Measurements from ENCODE around the gene TSPO2.

The TSPO2 gene

DNA sequence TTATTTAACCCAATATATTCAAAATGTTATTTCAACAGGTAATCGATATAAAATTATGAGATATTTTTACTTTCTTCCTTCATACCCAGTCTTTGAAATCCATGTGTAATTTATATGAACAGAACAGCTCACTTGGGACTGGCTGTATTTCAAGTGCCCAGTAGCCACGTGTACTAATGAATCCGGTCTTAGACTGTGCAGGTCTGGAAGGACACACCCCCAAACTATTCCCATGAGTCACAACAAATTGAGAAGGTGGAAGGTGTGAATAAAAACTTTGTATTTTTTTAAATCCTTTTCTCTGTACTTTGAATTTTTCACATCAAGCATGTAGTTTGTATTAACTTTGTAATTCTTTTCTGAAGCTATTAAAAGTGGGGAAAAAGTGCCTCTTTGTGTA, 6.1 kb upstream of the TSPO2 start:
- Histone ChIP-seq H4K20me1 (ENCODE audit: insufficient read depth, low read length) (no peaks in the 10 kb centered on the region), H3K9ac (ENCODE audit: low read depth, low read length) (no peak overlapping the region), H3K36me3 (ENCODE audit: insufficient read depth, low read length) (no peaks in the 10 kb centered on the region), H3K79me2 (ENCODE audit: insufficient read depth, low read length) (no peaks in the 10 kb centered on the region), H3K4me3 (ENCODE audit: low read depth in 1 of 2, low read length in 2 of 2) (no peak overlapping the region), H2AFZ (ENCODE audit: low read depth, low read length) (no peak overlapping the region), H3K4me1 (ENCODE audit: insufficient read depth, low read length) (no peaks in the 10 kb centered on the region), H3K9me3 (ENCODE audit: insufficient read depth, low read length, severe bottlenecking) (no peaks in the 10 kb centered on the region), H3K4me2 (ENCODE audit: insufficient read depth, low read length) (no peak overlapping the region), H3K27me3 (ENCODE audit: insufficient read depth, low read length, poor library complexity) (no peaks in the 10 kb centered on the region), H3K27ac (ENCODE audit: low read length) (no peak overlapping the region)
- DNase-seq = no peak
- TF ChIP-seq EZH2 (IDR thresholded peaks at IDR 0.05; ENCODE audit: borderline replicate concordance, low read depth, low read length, severe bottlenecking) (no peak), CTCF (IDR thresholded peaks at IDR 0.05; ENCODE audit: borderline replicate concordance, extremely low read depth, low read length, poor library complexity, severe bottlenecking) (no peak)
- ATAC-seq (ENCODE audit: insufficient read depth, low read depth) = no peak

DNA sequence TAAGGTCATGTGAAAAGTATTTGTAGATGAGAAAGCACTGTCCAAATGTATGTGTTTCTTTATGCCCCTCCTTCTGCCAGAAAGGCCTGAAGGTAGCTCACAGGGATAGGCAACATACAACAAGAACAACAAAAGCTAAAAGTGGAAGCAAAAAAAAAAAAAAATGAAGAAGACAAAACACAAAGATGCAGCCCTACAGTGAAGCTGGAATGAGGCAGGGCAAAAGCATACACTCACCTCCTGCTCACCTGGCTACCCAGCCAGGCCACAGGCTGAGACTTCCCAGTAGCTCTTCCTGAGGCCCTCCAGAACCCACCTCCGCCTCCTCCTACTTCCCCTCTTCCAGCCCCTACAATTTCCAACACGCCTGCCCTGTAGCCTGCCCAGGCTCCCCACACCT, 5.7 kb upstream of the TSPO2 start:
- Histone ChIP-seq H3K79me2 (ENCODE audit: insufficient read depth, low read length) (no peaks in the 10 kb centered on the region), H3K4me1 (ENCODE audit: insufficient read depth, low read length) (no peaks in the 10 kb centered on the region), H3K9ac (ENCODE audit: low read depth, low read length) (no peak overlapping the region), H3K27me3 (ENCODE audit: insufficient read depth, low read length, poor library complexity) (no peaks in the 10 kb centered on the region), H4K20me1 (ENCODE audit: insufficient read depth, low read length) (no peaks in the 10 kb centered on the region), H3K27ac (ENCODE audit: low read length) (no peak overlapping the region), H3K4me2 (ENCODE audit: insufficient read depth, low read length) (no peak overlapping the region), H3K9me3 (ENCODE audit: insufficient read depth, low read length, severe bottlenecking) (no peaks in the 10 kb centered on the region), H2AFZ (ENCODE audit: low read depth, low read length) (no peak overlapping the region), H3K36me3 (ENCODE audit: insufficient read depth, low read length) (no peaks in the 10 kb centered on the region), H3K4me3 (ENCODE audit: low read depth in 1 of 2, low read length in 2 of 2) (no peak overlapping the region)
- ATAC-seq (ENCODE audit: insufficient read depth, low read depth) (no peak), DNase-seq (no peak)
- TF ChIP-seq EZH2 (IDR thresholded peaks at IDR 0.05; ENCODE audit: borderline replicate concordance, low read depth, low read length, severe bottlenecking) = no peak
- no peak for TF ChIP-seq CTCF (IDR thresholded peaks at IDR 0.05; ENCODE audit: borderline replicate concordance, extremely low read depth, low read length, poor library complexity, severe bottlenecking)

DNA sequence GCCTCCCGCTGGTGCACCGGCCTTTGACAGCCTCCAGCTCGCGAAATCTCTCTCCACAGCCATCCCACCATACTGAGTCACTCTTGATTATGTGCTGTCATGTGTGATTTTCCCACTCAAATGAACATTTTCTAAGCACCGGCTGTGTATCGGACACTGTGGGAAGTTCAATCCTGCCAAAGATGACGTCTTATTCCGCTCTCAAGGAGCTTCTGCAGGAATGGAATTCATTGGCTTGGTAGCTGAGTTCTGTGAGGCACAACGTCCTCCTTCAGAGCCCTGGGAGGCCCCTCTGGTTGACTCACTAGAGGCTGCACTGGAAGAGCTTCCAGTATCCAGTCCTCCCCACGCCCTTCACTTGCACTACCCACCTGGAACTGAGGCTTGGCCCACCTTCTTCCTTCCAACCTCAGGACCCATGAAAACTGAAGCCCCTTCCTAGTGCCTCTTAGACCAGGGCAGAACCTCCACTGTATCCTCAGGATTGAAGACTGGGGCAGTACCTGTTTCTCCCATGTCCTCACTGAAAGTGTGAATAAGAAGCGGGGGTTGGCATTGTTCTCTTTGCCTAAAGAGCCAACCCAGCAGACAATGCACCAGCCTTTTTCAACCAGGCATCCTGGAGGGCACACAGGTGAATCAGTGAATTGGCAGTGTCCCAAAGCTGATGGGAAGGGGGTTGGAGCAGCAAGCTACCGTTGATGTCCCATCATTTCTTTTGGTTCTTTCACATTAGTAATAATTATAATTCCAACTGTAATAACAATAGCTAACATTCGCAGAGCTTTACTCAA, 5.0 kb upstream of the TSPO2 start:
- H3K4me1 ChIP-seq (ENCODE audit: insufficient read depth, low read length) = no peaks in the 10 kb centered on the region
- no peak overlapping the region for H3K4me2 ChIP-seq (ENCODE audit: insufficient read depth, low read length)
- H4K20me1 ChIP-seq (ENCODE audit: insufficient read depth, low read length) = no peaks in the 10 kb centered on the region
- no peak for DNase-seq
- H3K36me3 ChIP-seq (ENCODE audit: insufficient read depth, low read length) = no peaks in the 10 kb centered on the region
- no peak overlapping the region for H2AFZ ChIP-seq (ENCODE audit: low read depth, low read length)
- no peaks in the 10 kb centered on the region for H3K79me2 ChIP-seq (ENCODE audit: insufficient read depth, low read length)
- ATAC-seq (ENCODE audit: insufficient read depth, low read depth) = no peak
- H3K9ac ChIP-seq (ENCODE audit: low read depth, low read length) = no peak overlapping the region
- H3K27me3 ChIP-seq (ENCODE audit: insufficient read depth, low read length, poor library complexity) = no peaks in the 10 kb centered on the region
- H3K4me3 ChIP-seq (ENCODE audit: low read depth in 1 of 2, low read length in 2 of 2) = no peak overlapping the region
- no peak overlapping the region for H3K27ac ChIP-seq (ENCODE audit: low read length)
- no peaks in the 10 kb centered on the region for H3K9me3 ChIP-seq (ENCODE audit: insufficient read depth, low read length, severe bottlenecking)
- TF ChIP-seq EZH2 (IDR thresholded peaks at IDR 0.05; ENCODE audit: borderline replicate concordance, low read depth, low read length, severe bottlenecking) (no peak), CTCF (IDR thresholded peaks at IDR 0.05; ENCODE audit: borderline replicate concordance, extremely low read depth, low read length, poor library complexity, severe bottlenecking) (no peak)
